Body of pancreas (tissue), 4 donors: Measurements from ENCODE around the gene RABEPK.

Experiments used
- POLR2A ChIP-seq, 3 donors: fragments of 450-650 bp; IDR thresholded peaks; one replicate each; pipeline ENCODE4 v1.6.1; 2016; ENCODE audit warnings: antibody characterized with exemption in 3 of 3, mild to moderate bottlenecking in 2 of 3
- TF ChIP-seq, protein P1 (sequence below), 7 experiments: fragments of 450-650 bp in 4 of 7; fragments of 200-600 bp in 3 of 7; sonication (generic) in 3 of 7; IDR thresholded peaks; one replicate each; pipeline ENCODE4 v1.5.1; 2016 to 2019; ENCODE audit warnings: antibody characterized with exemption in 7 of 7

DNA sequence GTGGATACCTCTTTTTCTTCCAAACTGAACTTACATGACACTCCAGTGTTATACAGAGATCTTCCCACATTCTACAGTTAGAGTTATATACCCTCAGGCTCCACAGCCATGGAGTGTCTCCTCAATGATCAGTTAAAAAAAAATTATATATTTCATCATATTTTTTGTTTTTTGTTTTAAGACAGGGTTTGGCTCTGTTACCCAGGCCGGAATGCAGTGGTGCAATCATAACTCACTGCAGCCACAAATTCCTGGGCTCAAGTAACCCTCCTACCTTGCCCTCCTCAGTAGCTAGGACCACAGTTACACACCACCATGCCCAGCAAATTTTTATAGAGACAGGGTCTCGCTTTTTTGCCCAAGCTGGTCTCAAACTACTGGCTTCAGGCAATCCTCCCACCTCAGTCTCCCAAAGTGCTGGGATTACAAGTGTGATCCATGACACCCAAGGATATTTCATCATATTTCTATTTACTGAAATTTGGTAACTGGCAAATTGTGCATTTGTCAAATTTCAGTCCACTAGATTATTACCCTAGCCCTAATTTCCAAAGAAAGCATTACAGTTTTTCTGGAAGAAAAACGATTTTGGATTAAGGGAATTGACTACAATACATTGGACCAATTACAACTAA lies 38.9 kb upstream of the RABEPK start:
- TF ChIP-seq POLR2A (IDR thresholded peaks at IDR 0.05), result no peak
- TF ChIP-seq, protein P1, sequence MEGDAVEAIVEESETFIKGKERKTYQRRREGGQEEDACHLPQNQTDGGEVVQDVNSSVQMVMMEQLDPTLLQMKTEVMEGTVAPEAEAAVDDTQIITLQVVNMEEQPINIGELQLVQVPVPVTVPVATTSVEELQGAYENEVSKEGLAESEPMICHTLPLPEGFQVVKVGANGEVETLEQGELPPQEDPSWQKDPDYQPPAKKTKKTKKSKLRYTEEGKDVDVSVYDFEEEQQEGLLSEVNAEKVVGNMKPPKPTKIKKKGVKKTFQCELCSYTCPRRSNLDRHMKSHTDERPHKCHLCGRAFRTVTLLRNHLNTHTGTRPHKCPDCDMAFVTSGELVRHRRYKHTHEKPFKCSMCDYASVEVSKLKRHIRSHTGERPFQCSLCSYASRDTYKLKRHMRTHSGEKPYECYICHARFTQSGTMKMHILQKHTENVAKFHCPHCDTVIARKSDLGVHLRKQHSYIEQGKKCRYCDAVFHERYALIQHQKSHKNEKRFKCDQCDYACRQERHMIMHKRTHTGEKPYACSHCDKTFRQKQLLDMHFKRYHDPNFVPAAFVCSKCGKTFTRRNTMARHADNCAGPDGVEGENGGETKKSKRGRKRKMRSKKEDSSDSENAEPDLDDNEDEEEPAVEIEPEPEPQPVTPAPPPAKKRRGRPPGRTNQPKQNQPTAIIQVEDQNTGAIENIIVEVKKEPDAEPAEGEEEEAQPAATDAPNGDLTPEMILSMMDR (IDR thresholded peaks at IDR 0.05), result no peak
